GM12801 (cell line): ENCODE results near the gene CCDC81.

Source experiments
- CTCF ChIP-seq: IDR thresholded peaks from one replicate; pipeline ENCODE4 v1.5.1; 2011; ENCODE audit warnings: control low read depth; ENCODE audit not compliant: insufficient read length; ENCODE audit errors: extremely low read depth

Gene CCDC81

DNA sequence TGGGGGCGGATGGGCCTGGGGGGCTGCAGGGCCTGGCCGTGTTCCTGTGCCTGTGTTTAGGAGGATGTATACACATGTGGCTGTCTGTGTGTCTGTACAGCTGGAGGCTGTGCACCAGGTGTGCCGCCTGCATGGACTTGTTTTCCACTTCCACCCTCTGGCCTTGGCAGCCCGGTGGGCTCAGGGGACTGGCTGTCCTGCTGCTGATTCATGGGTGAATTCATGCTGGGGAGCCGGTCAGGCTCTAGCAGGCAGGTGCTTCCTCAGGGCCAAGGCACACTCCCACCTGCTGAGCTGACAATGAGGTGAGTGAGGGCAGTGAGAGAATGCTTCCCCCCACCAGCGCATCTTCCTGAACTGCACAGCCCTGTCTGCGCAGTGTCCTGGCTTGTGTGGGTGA lies 88.4 kb downstream of the CCDC81 start:
- no peak for TF ChIP-seq CTCF

- no peak for TF ChIP-seq CTCF
Observed at GRCh38 chr11:86463955-86464354, 89.3 kb downstream of the CCDC81 start.

DNA sequence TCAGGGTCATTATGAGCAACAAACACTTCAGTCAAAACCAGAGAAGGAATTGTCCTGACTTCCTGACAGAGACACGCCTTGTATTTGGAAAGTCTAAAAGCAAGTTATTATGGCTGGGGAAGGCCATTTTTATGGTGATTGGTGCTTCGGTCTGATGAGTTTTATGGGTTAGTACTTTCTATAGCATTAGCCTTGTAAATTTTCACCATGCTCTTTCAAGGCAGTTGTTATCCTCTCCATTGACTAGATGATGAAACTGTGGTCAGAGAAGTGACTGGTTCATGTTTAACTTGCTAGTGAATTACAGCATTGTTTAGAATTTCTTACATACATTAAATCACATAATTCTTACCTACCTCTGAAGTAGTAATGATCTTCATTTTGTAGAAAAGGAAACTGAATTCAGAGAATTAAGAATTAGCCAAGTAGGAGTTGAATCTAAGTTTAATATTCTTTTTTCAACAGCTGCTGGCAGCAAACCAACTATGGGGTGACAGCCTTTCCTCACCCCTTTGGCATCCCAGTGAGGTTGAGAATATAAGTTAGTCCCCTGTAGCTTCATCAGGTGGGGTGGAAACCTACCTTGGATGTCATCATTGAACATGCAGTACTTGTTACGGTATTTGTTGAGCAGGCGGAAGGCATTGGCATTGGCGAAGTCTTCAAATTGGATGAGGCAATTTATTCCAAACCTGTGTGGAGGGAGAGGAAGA lies 90.0 kb downstream of the CCDC81 start:
- no peak for TF ChIP-seq CTCF

DNA sequence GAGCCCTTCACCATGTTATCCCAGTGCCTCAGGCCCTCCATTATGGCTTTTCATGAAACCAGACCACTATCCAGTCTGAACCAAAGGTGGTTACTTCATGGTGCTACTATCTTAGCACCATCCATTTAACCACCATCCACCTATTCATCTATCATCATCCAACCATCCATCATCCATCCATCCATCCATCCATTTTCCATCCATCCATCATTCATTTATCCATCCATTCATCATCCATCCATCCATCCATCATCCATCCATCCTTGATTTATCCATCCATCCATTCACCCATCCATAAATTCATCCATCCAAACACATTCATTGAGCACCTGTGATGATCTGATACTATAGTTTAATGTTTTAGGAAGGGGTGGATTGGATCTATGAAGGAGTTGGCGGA lies 93.5 kb downstream of the CCDC81 start:
- no peak for TF ChIP-seq CTCF

DNA sequence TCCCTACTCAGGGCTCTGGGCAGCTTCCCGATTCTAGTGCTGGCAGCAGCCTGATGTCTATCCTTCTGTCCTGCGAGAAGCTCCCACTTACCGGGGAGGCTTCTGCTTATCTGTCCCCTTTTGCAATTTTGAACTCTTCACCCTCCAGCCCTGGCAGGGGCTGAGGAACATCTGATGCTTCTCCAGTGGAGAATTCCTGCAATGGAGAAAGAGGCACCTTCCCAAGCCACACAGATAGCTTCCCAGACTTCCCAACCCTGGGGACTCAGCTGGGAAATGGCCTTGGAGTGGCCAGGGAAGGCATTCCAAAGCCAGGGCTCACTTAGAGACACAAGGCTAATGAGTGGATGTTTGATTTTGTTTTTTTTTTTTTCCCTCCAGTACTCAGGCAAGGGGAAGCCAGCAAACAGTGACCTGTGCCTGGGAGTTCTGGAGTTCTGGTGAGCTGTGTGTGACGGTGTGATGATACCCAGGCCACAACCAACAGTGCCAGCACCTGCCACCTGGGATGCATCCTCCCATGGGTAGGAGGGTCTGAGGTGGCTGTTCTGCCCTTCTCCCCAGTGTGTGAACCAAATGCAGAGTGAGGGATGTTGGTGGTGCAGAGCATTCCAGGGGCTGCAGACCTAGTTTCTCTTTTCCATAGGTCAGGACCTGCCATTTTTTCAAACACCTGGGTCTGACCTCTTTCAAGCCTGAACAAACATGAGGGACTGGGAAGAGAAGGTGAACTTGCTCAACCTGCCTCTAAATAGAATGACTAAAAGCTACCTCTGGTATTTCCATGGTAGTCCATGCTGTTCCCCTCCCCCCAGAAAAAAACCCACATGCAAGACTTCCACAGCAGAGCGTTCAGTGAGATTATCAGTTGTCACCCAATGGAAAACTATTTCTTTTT lies 95.1 kb downstream of the CCDC81 start:
- TF ChIP-seq CTCF = no peak
